HCT116 (cell line): ENCODE data around the gene RASA4. TPM values are rescaled to one million over a fixed set of nuclear protein-coding genes. Genes with fewer than 3 reads are reported as not detected.
A peak's percentile ranks its signal among the peaks of the same experiment; 100 is the strongest.
"Not testable (repeated sequence)": the region's sequence is repeated elsewhere in the genome, so short reads cannot be mapped to it uniquely, and the experiment has no call there.

ENCODE experiments used
- ATAC-seq: fragments of 200-7000 bp; cut with Tn5 transposase; 2 replicates; pipeline ENCODE4 v1.9.1; 2020; ENCODE audit warnings: mild to moderate bottlenecking, moderate library complexity
- BruUV-seq: library from RNA; stranded (reverse); fragments of 400-500 nt; replicated peaks from 2 replicates; lab custom pipeline; 2021; lab: Mats Ljungman, UMichigan
- CTCF ChIA-PET: fragments of 300-600 bp; sonication (Branson Sonifier 250); formaldehyde crosslinking; loops from one replicate; lab custom pipeline; 2021; ENCODE audit warnings: antibody characterized with exemption; lab: Charles Lee
- POLR2A ChIA-PET: fragments of 300-600, 350-600 bp; sonication (Branson Sonifier 250); formaldehyde crosslinking; loops from one replicate; lab custom pipeline; 2021; ENCODE audit warnings: antibody characterized with exemption; lab: Charles Lee
- RAD21 ChIA-PET, 2 experiments: fragments of 300-600 bp; sonication (Branson Sonifier 250); formaldehyde crosslinking; loops; one replicate each; lab custom pipeline; 2023; ENCODE audit warnings: low total read pairs in 2 of 2; ENCODE audit not compliant: uncharacterized antibody in 2 of 2, unreplicated experiment in 2 of 2, low non-redundant PET in 1 of 2; lab: Charles Lee
- DNase-seq: peaks from one replicate; pipeline ENCODE4 v3.0.0-alpha.2; 2010; ENCODE audit warnings: low read depth, low spot score
- H2AFZ ChIP-seq: fragments of 200-600 bp; shearing (Covaris generic), sonication (generic); 2 replicates; pipeline ENCODE4 v1.6.1; 2017; ENCODE audit warnings: low read depth, mixed run types, mixed read lengths, antibody characterized with exemption, low read length; ENCODE audit not compliant: poor library complexity, severe bottlenecking
- H3K27ac ChIP-seq: 2 replicates; pipeline ENCODE4 v1.5.1; 2012; ENCODE audit warnings: low read depth, low read length
- H3K27me3 ChIP-seq: fragments of 200-600 bp; sonication (generic); 2 replicates; pipeline ENCODE4 v1.6.1; 2016; ENCODE audit warnings: mixed run types, low read length, mixed read lengths; ENCODE audit not compliant: insufficient read depth
- H3K36me3 ChIP-seq, 2 experiments: fragments of 200-500 bp in 1 of 2; fragments of 200-600 bp in 1 of 2; sonication (Bioruptor generic) in 1 of 2; sonication (generic) in 1 of 2; 2 replicates each; pipeline versions ENCODE4 v1.5.1 to v1.6.1; 2014 to 2016; ENCODE audit warnings: low read length in 2 of 2, inconsistent platforms in 1 of 2, mixed read lengths in 1 of 2, mixed run types in 1 of 2; ENCODE audit not compliant: insufficient read depth in 2 of 2, control insufficient read depth in 1 of 2
- H3K4me1 ChIP-seq, 2 experiments: fragments of 200-600 bp in 1 of 2; sonication (generic) in 1 of 2; 2 replicates each; pipeline versions ENCODE4 v1.5.1 to v1.6.1; 2012 to 2017; ENCODE audit warnings: low read length in 2 of 2, inconsistent platforms in 1 of 2, mild to moderate bottlenecking in 1 of 2, mixed read lengths in 1 of 2, mixed run types in 1 of 2, moderate library complexity in 1 of 2; ENCODE audit not compliant: insufficient read depth in 2 of 2, control insufficient read depth in 1 of 2
- H3K4me2 ChIP-seq: fragments of 200-600 bp; sonication (generic); 2 replicates; pipeline ENCODE4 v1.6.1; 2017; ENCODE audit warnings: mixed run types, low read length, mixed read lengths
- H3K4me3 ChIP-seq, 2 experiments: fragments of 200-600 bp in 1 of 2; sonication (generic) in 1 of 2; replicated peaks in 1 of 2; 2 replicates each; pipeline ENCODE4 v1.5.1; 2011 to 2016; ENCODE audit warnings: low read length in 2 of 2, control low read depth in 1 of 2, low read depth in 1 of 2, mild to moderate bottlenecking in 1 of 2, mixed read lengths in 1 of 2, mixed run types in 1 of 2
- H3K79me2 ChIP-seq: fragments of 200-600 bp; sonication (generic); 2 replicates; pipeline ENCODE4 v1.6.1; 2017; ENCODE audit warnings: mild to moderate bottlenecking, mixed run types, low read length, moderate library complexity, mixed read lengths; ENCODE audit not compliant: insufficient read depth
- H3K9ac ChIP-seq: fragments of 200-600 bp; sonication (generic); 2 replicates; pipeline ENCODE4 v1.6.1; 2016; ENCODE audit warnings: low read length, mixed read lengths
- H3K9me2 ChIP-seq: fragments of 200-600 bp; sonication (generic), shearing (Covaris generic); 2 replicates; pipeline ENCODE4 v1.6.1; 2017; ENCODE audit warnings: mixed run types, mild to moderate bottlenecking, moderate library complexity; ENCODE audit not compliant: insufficient read depth
- H3K9me3 ChIP-seq, 2 experiments: fragments of 200-500 bp in 1 of 2; fragments of 200-600 bp in 1 of 2; sonication (Bioruptor generic) in 1 of 2; sonication (generic) in 1 of 2; 2 replicates each; pipeline ENCODE4 v1.6.1; 2014 to 2017; ENCODE audit warnings: low read length in 2 of 2, mixed read lengths in 2 of 2, inconsistent platforms in 1 of 2, low read depth in 1 of 2, mild to moderate bottlenecking in 1 of 2, mixed run types in 1 of 2, moderate library complexity in 1 of 2; ENCODE audit not compliant: control insufficient read depth in 1 of 2, insufficient read depth in 1 of 2
- H4K20me1 ChIP-seq: fragments of 200-600 bp; sonication (generic), shearing (Covaris generic); 2 replicates; pipeline ENCODE4 v1.6.1; 2017; ENCODE audit warnings: mixed run types, mild to moderate bottlenecking, moderate library complexity; ENCODE audit not compliant: insufficient read depth
- intact Hi-C: fragments of 100-400 bp; cut with micrococcal nuclease; formaldehyde crosslinking; loops from 2 replicates; pipeline ENCODE4 v1.10.0; 2022
- total RNA-seq: library from RNA; stranded (reverse); gene quantifications from one replicate; pipeline ENCODE4 v1.2.1, GENCODE V29; 2021; ENCODE audit not compliant: unreplicated experiment

RASA4 gene
- total RNA-seq, 1 experiment from 2014 or later: 18.3 TPM

GRCh38 chr7:102599699-102600098 lies 16.9 kb downstream of the RASA4 start:
- POLR2A ChIA-PET, CTCF ChIA-PET, ATAC-seq: not testable (repeated sequence)

DNA sequence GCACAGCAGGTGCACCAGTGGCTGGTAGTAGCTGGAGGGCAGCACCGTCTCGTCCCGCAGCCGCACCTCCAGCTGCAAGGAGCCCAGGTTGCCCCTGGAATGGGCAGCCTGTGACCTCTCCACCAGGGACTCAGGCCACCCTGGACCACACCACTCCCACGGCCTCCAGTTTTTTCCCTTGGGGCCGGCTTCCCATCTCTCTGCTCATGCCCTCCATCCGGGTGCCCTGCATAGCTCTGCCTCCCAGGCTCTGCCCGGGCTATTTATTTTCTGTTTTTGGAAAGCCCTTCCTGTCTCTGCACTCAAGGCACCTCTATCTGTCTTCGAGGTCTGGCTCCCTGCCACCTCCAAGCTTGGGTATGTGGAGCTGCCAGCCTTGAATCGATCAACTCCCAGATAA lies 20.5 kb downstream of the RASA4 start:
- H3K4me2 ChIP-seq, intact Hi-C loops, RAD21 ChIA-PET, H3K9me3 ChIP-seq, H3K79me2 ChIP-seq, H3K36me3 ChIP-seq, CTCF ChIA-PET, DNase-seq, H3K27ac ChIP-seq, BruUV-seq, H3K4me1 ChIP-seq, H4K20me1 ChIP-seq, H3K4me3 ChIP-seq, H3K27me3 ChIP-seq, H2AFZ ChIP-seq, ATAC-seq, H3K9me2 ChIP-seq, POLR2A ChIA-PET, H3K9ac ChIP-seq: not testable (repeated sequence)

More at GRCh38 chr7:102599699-102600098, 16.9 kb downstream of the RASA4 start:
- H4K20me1 ChIP-seq, H3K4me2 ChIP-seq, H3K9me2 ChIP-seq, H3K36me3 ChIP-seq, DNase-seq, BruUV-seq, H3K27me3 ChIP-seq, H2AFZ ChIP-seq, RAD21 ChIA-PET, H3K4me3 ChIP-seq, H3K79me2 ChIP-seq, H3K9ac ChIP-seq, H3K4me1 ChIP-seq, H3K27ac ChIP-seq, intact Hi-C loops, H3K9me3 ChIP-seq: not testable (repeated sequence)

DNA sequence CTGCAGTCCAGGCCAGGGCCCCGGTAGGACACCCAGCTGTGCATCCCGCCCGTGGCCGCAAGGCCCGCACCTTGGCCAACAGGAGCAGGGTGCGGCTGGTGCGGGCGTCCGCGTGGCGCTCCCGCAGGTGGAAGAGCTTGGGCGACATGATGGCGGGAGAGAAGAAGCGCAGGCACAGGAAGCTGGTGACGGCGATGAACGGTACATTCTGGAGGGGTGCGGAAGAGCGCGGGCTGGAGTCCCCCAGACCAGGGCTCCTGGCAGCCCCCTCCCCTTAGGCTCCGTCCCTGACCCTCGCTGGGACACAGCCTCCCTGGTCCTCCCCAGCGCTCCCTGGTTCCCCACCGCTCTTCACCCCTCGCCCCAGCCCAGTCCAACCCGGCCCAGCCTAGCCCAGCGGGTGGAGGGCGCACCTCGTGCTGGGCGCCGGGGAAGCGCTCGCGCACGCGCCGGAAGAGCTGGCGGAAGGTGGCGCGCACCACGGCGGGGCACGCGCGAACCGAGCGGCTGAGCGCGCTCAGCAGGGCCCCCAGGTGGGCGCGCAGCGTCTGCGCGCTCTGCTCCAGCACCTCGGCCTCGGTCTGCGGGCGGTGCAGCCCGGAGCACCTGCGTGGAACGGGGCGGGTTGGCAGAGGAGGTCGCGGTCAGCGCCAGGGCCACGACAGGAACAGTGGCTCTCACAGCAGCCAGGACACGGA lies 22.8 kb downstream of the RASA4 start:
- H3K4me1 ChIP-seq, H4K20me1 ChIP-seq, ATAC-seq, H3K27ac ChIP-seq, DNase-seq, H2AFZ ChIP-seq, H3K79me2 ChIP-seq, H3K4me3 ChIP-seq, H3K36me3 ChIP-seq, CTCF ChIA-PET, RAD21 ChIA-PET, H3K9me3 ChIP-seq, H3K9me2 ChIP-seq, intact Hi-C loops, H3K4me2 ChIP-seq, POLR2A ChIA-PET, BruUV-seq, H3K9ac ChIP-seq, H3K27me3 ChIP-seq: not testable (repeated sequence)

DNA sequence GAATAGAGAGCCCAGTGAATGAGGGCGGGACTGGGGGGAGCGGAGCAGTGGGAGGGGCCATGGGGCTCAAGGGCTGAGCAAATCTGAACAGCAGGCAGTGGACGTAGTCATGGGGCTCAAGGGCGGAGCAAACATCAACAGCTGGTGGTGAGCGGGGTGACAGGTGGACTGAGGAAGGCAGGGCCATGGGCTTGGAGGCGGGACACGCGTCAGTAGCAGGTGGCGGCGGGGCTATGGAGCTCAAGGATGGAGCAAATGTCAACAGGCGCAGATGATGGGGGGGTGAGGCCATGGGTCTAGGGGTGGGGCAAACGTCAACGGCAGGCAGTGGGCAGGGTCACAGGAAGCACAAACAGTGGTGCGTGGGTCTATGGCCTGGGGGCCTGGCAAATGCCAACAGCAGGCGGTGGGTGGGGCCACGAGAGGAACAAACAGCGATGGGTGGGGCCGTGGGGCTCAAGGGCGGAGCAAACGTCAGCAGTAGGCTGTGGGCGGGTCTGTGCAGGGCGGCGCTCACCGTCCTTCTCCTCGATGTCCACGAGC lies 24.0 kb downstream of the RASA4 start:
- H3K27me3 ChIP-seq, CTCF ChIA-PET, H3K9ac ChIP-seq, H3K79me2 ChIP-seq, H3K9me3 ChIP-seq, BruUV-seq, H3K4me1 ChIP-seq, H2AFZ ChIP-seq, intact Hi-C loops, H3K27ac ChIP-seq, H3K9me2 ChIP-seq, RAD21 ChIA-PET, H3K4me3 ChIP-seq, H3K4me2 ChIP-seq, H4K20me1 ChIP-seq, POLR2A ChIA-PET, H3K36me3 ChIP-seq, DNase-seq: not testable (repeated sequence)
- peak; percentile 77 for ATAC-seq
